ENCODE measurements around the gene CTNND2. TPM values are rescaled to one million over a fixed set of nuclear protein-coding genes. Genes with fewer than 3 reads are reported as not detected.
"Not testable (repeated sequence)": the region's sequence is repeated elsewhere in the genome, so short reads cannot be mapped to it uniquely, and the experiment has no call there.

The CTNND2 gene
- total RNA-seq, 1 donor from 2014 or later, result 2.5 TPM

DNA sequence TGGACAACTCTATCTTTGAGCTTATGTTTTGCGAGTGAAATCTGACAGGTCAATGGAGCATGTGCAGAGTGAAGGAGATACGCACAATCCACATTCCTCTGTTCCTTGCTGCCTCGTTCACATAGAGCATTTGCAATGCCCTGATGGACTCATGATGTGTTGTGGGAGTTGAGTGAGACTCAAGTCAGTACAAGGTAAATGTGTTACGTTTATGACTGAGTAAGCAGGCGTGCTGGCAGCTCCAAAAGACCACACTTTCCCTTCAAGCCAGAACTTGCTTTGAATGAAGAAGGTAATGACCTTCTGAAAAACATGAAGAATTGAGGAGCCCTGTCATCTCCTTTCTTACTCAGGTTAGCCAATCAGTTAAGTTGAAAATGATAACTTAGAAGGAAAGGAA, 477.8 kb downstream of the CTNND2 start:
- TF ChIP-seq, protein P1, sequence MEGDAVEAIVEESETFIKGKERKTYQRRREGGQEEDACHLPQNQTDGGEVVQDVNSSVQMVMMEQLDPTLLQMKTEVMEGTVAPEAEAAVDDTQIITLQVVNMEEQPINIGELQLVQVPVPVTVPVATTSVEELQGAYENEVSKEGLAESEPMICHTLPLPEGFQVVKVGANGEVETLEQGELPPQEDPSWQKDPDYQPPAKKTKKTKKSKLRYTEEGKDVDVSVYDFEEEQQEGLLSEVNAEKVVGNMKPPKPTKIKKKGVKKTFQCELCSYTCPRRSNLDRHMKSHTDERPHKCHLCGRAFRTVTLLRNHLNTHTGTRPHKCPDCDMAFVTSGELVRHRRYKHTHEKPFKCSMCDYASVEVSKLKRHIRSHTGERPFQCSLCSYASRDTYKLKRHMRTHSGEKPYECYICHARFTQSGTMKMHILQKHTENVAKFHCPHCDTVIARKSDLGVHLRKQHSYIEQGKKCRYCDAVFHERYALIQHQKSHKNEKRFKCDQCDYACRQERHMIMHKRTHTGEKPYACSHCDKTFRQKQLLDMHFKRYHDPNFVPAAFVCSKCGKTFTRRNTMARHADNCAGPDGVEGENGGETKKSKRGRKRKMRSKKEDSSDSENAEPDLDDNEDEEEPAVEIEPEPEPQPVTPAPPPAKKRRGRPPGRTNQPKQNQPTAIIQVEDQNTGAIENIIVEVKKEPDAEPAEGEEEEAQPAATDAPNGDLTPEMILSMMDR (IDR thresholded peaks at IDR 0.05), result no peak
- Mint-ChIP-seq H3K27me3 (ENCODE audit: unreplicated experiment) (no peaks in the 10 kb centered on the region), H3K27ac (ENCODE audit: unreplicated experiment) (no peak overlapping the region), H3K9me3 (ENCODE audit: unreplicated experiment) (no peaks in the 10 kb centered on the region), H3K4me1 (ENCODE audit: unreplicated experiment) (no peaks in the 10 kb centered on the region), H3K36me3 (ENCODE audit: unreplicated experiment) (no peaks in the 10 kb centered on the region), H3K4me3 (ENCODE audit: unreplicated experiment) (no peak overlapping the region)
- no peak for DNase-seq (ENCODE audit: extremely low spot score, unreplicated experiment)

GRCh38 chr5:11422342-11422741, 481.9 kb downstream of the CTNND2 start:
- Mint-ChIP-seq H3K4me1 (ENCODE audit: unreplicated experiment) (no peaks in the 10 kb centered on the region), H3K27me3 (ENCODE audit: unreplicated experiment) (no peaks in the 10 kb centered on the region), H3K9me3 (ENCODE audit: unreplicated experiment) (peaks cover 7% of the 10 kb centered on the region), H3K36me3 (ENCODE audit: unreplicated experiment) (no peaks in the 10 kb centered on the region), H3K27ac (ENCODE audit: unreplicated experiment) (no peak overlapping the region), H3K4me3 (ENCODE audit: unreplicated experiment) (no peak overlapping the region)
- no peak for DNase-seq (ENCODE audit: extremely low spot score, unreplicated experiment)
- TF ChIP-seq, protein P1 (IDR thresholded peaks at IDR 0.05), result no peak

- Mint-ChIP-seq H3K27me3 (ENCODE audit: unreplicated experiment) (no peaks in the 10 kb centered on the region), H3K4me1 (ENCODE audit: unreplicated experiment) (no peaks in the 10 kb centered on the region), H3K27ac (ENCODE audit: unreplicated experiment) (no peak overlapping the region), H3K9me3 (ENCODE audit: unreplicated experiment) (peaks cover 10% of the 10 kb centered on the region), H3K4me3 (ENCODE audit: unreplicated experiment) (no peak overlapping the region), H3K36me3 (ENCODE audit: unreplicated experiment) (no peaks in the 10 kb centered on the region)
- DNase-seq (ENCODE audit: extremely low spot score, unreplicated experiment), result no peak
- TF ChIP-seq, protein P1 (IDR thresholded peaks at IDR 0.05), result no peak
Observed at GRCh38 chr5:11420969-11421368, 483.3 kb downstream of the CTNND2 start.

GRCh38 chr5:11415751-11416150, 488.5 kb downstream of the CTNND2 start:
- no peak for DNase-seq (ENCODE audit: extremely low spot score, unreplicated experiment)
- Mint-ChIP-seq H3K36me3 (ENCODE audit: unreplicated experiment) (no peaks in the 10 kb centered on the region), H3K9me3 (ENCODE audit: unreplicated experiment) (peaks cover 22% of the 10 kb centered on the region), H3K4me1 (ENCODE audit: unreplicated experiment) (no peaks in the 10 kb centered on the region), H3K27ac (ENCODE audit: unreplicated experiment) (no peak overlapping the region), H3K4me3 (ENCODE audit: unreplicated experiment) (no peak overlapping the region), H3K27me3 (ENCODE audit: unreplicated experiment) (no peaks in the 10 kb centered on the region)
- TF ChIP-seq, protein P1 (IDR thresholded peaks at IDR 0.05), result no peak

GRCh38 chr5:11414732-11415131, 489.5 kb downstream of the CTNND2 start:
- H3K27me3 Mint-ChIP-seq (ENCODE audit: unreplicated experiment); H3K4me1 Mint-ChIP-seq (ENCODE audit: unreplicated experiment); H3K36me3 Mint-ChIP-seq (ENCODE audit: unreplicated experiment); DNase-seq (ENCODE audit: extremely low spot score, unreplicated experiment); H3K4me3 Mint-ChIP-seq (ENCODE audit: unreplicated experiment); H3K27ac Mint-ChIP-seq (ENCODE audit: unreplicated experiment): not testable (repeated sequence)
- peaks cover 22% of the 10 kb centered on the region for H3K9me3 Mint-ChIP-seq (ENCODE audit: unreplicated experiment)

- no peak for DNase-seq (ENCODE audit: extremely low spot score, unreplicated experiment)
- TF ChIP-seq, protein P1 (IDR thresholded peaks at IDR 0.05), result no peak
- peaks cover 12% of the 10 kb centered on the region for H3K9me3 Mint-ChIP-seq (ENCODE audit: unreplicated experiment)
- peaks cover 3% of the 10 kb centered on the region for H3K27me3 Mint-ChIP-seq (ENCODE audit: unreplicated experiment)
- no peak overlapping the region for H3K27ac Mint-ChIP-seq (ENCODE audit: unreplicated experiment)
- H3K4me1 Mint-ChIP-seq (ENCODE audit: unreplicated experiment), result no peaks in the 10 kb centered on the region
- no peak overlapping the region for H3K4me3 Mint-ChIP-seq (ENCODE audit: unreplicated experiment)
- no peaks in the 10 kb centered on the region for H3K36me3 Mint-ChIP-seq (ENCODE audit: unreplicated experiment)
Observed at GRCh38 chr5:11411621-11412020, 492.6 kb downstream of the CTNND2 start.
